ENCODE results near the gene EGR4.
"Not testable (repeated sequence)": the region's sequence is repeated elsewhere in the genome, so short reads cannot be mapped to it uniquely, and the experiment has no call there.

GRCh38 chr2:73262691-73263429, 30.5 kb downstream of the EGR4 start:
- not testable (repeated sequence) for TF ChIP-seq ZNF384, SUZ12 (IDR thresholded peaks at IDR 0.05)
